A673 (cell line): ENCODE results near the gene FRK. TPM values are rescaled to one million over a fixed set of nuclear protein-coding genes. Genes with fewer than 3 reads are reported as not detected.

ENCODE experiments used
- BruUV-seq: library from RNA; stranded (reverse); fragments of 400-500 nt; replicated peaks from 2 replicates; lab custom pipeline; 2021; lab: Mats Ljungman, UMichigan
- CTCF ChIA-PET: fragments of 300-600 bp; sonication (Branson Sonifier 250); formaldehyde crosslinking; loops from one replicate; lab custom pipeline; 2022; ENCODE audit warnings: antibody characterized with exemption; lab: Charles Lee
- POLR2A ChIA-PET: fragments of 300-600 bp; sonication (Branson Sonifier 250); formaldehyde crosslinking; loops from one replicate; lab custom pipeline; 2022; ENCODE audit warnings: antibody characterized with exemption; ENCODE audit not compliant: low non-redundant PET; lab: Charles Lee
- DNase-seq: peaks from one replicate; pipeline ENCODE4 v3.0.0-alpha.2; 2015; ENCODE audit warnings: low spot score
- H3K27ac ChIP-seq: fragments of 200-600 bp; sonication (generic); 2 replicates; pipeline ENCODE4 v1.5.1; 2016; ENCODE audit warnings: mixed run types, low read depth, mild to moderate bottlenecking, mixed read lengths, antibody characterized with exemption, low read length; ENCODE audit not compliant: poor library complexity, severe bottlenecking
- H3K27me3 ChIP-seq: fragments of 200-600 bp; sonication (generic); replicated peaks from 2 replicates; pipeline ENCODE4 v1.6.1; 2017; ENCODE audit warnings: mixed run types, low read depth, mild to moderate bottlenecking, mixed read lengths, antibody characterized with exemption, low read length; ENCODE audit not compliant: insufficient read depth, poor library complexity
- H3K36me3 ChIP-seq: fragments of 200-600 bp; sonication (generic); 2 replicates; pipeline ENCODE4 v1.6.1; 2016; ENCODE audit warnings: mixed run types, mild to moderate bottlenecking, mixed read lengths, antibody characterized with exemption, low read length; ENCODE audit not compliant: insufficient read depth, poor library complexity, severe bottlenecking
- H3K4me1 ChIP-seq: fragments of 200-600 bp; sonication (generic); 2 replicates; pipeline ENCODE4 v1.6.1; 2017; ENCODE audit warnings: mixed run types, mild to moderate bottlenecking, mixed read lengths, antibody characterized with exemption, low read length; ENCODE audit not compliant: insufficient read depth, poor library complexity, severe bottlenecking
- H3K4me3 ChIP-seq: fragments of 200-600 bp; sonication (generic); 2 replicates; pipeline ENCODE4 v1.5.1; 2016; ENCODE audit warnings: low read depth, mixed run types, mild to moderate bottlenecking, mixed read lengths, low read length; ENCODE audit not compliant: poor library complexity, severe bottlenecking
- H3K9me3 ChIP-seq: fragments of 200-600 bp; sonication (generic); 2 replicates; pipeline ENCODE4 v1.6.1; 2016; ENCODE audit warnings: mixed run types, low read depth, mild to moderate bottlenecking, mixed read lengths, antibody characterized with exemption, low read length; ENCODE audit not compliant: poor library complexity, severe bottlenecking
- EZH2 ChIP-seq: fragments of 200-600 bp; sonication (generic); IDR thresholded peaks from 2 replicates; pipeline ENCODE4 v1.6.1; 2017; ENCODE audit warnings: borderline replicate concordance, low read depth, mild to moderate bottlenecking, mixed read lengths, antibody characterized with exemption, low read length; ENCODE audit not compliant: poor library complexity, severe bottlenecking
- intact Hi-C: fragments of 100-400 bp; cut with micrococcal nuclease; formaldehyde crosslinking; loops from one replicate; pipeline ENCODE4 v1.10.0; 2022; ENCODE audit not compliant: unreplicated experiment
- total RNA-seq: library from RNA; stranded (reverse); gene quantifications from 2 replicates; pipeline ENCODE4 v1.2.3, GENCODE V29; 2021
- TF ChIP-seq, protein P1 (sequence below): fragments of 300-800, 200-600 bp; sonication (generic); conservative IDR thresholded peaks from 2 replicates; pipeline ENCODE4 v1.5.1; 2017; ENCODE audit warnings: low read depth, mild to moderate bottlenecking, antibody characterized with exemption, low read length, moderate library complexity, mixed read lengths

The FRK gene
- total RNA-seq, 1 experiment from 2014 or later = 12.3 TPM

DNA sequence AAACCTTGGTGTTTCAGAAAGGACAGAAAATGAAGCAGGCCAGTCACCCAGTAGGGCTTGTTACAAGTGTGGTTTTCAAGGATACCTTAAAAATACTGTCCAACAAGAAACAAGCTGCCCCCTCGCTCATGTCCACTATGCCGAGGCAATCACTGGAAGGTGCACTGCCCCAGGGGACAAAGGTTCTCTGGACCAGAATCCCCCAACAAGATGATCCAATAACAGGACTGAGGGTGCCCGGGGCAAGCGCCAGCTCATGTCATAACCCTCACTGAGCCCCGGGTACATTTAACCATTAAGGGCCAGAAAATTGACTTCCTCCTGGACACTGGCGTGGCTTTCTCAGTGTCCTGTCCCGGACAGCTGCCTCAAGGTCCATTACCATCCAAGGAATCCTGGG lies 33.4 kb upstream of the FRK start:
- no TSS peak for BruUV-seq
- TF ChIP-seq EZH2 = no peak
- TF ChIP-seq, protein P1, sequence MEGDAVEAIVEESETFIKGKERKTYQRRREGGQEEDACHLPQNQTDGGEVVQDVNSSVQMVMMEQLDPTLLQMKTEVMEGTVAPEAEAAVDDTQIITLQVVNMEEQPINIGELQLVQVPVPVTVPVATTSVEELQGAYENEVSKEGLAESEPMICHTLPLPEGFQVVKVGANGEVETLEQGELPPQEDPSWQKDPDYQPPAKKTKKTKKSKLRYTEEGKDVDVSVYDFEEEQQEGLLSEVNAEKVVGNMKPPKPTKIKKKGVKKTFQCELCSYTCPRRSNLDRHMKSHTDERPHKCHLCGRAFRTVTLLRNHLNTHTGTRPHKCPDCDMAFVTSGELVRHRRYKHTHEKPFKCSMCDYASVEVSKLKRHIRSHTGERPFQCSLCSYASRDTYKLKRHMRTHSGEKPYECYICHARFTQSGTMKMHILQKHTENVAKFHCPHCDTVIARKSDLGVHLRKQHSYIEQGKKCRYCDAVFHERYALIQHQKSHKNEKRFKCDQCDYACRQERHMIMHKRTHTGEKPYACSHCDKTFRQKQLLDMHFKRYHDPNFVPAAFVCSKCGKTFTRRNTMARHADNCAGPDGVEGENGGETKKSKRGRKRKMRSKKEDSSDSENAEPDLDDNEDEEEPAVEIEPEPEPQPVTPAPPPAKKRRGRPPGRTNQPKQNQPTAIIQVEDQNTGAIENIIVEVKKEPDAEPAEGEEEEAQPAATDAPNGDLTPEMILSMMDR = no peak
- no peaks in the 10 kb centered on the region for H3K27me3 ChIP-seq
- no peaks in the 10 kb centered on the region for H3K4me1 ChIP-seq
- no peak overlapping the region for H3K27ac ChIP-seq
- no peaks in the 10 kb centered on the region for H3K36me3 ChIP-seq
- intact Hi-C loops = no loop called here
- DNase-seq = no peak
- H3K9me3 ChIP-seq = peaks cover 16% of the 10 kb centered on the region
- ChIA-PET CTCF (no interaction called here), POLR2A (no interaction called here)
- H3K4me3 ChIP-seq = no peak overlapping the region

DNA sequence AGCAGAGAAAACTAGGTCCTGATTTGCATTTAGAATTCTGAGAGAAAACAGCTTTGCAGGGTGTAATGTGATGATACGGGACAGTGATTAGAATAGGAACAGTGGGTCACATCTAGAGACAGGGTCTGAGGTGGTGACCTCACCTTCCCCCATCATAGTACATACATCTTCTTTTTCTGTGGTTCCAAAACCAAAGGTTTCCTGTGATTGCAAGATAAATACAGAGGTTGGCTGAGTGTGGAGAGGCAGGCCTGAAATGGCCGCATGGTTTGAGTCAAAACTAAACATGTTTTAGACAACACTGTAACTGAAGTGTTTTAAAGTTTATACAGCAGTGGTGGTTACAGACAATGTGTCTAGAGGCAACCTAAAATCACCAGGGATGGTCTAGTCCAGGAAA lies 29.6 kb upstream of the FRK start:
- Histone ChIP-seq H3K4me1 (no peaks in the 10 kb centered on the region), H3K9me3 (no peaks in the 10 kb centered on the region), H3K4me3 (no peak overlapping the region), H3K27ac (no peak overlapping the region), H3K36me3 (no peaks in the 10 kb centered on the region), H3K27me3 (no peaks in the 10 kb centered on the region)
- no TSS peak for BruUV-seq
- no peak for DNase-seq
- TF ChIP-seq, protein P1 = no peak
- no peak for TF ChIP-seq EZH2
- intact Hi-C loops = no loop called here
- ChIA-PET POLR2A (no interaction called here), CTCF (no interaction called here)

DNA sequence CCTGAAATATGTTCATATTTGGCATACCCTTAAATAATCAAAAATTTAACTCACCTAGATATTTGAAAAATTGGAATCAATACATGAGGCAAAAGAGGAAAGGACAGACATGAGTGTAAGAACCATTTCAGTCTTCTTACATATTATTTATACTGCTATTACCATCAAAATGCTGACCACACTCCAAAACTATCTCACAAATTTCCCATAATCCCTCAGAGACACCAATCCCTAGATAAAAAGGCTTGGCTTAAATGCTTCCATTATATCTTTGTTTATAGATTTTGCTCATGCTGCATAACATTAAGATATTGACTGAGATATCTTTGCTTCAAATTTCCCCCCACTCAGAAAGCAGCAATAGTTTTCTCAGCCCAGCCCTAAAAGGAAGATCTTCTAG lies 28.3 kb upstream of the FRK start:
- Histone ChIP-seq H3K36me3 (no peaks in the 10 kb centered on the region), H3K4me3 (no peak overlapping the region), H3K27me3 (no peaks in the 10 kb centered on the region), H3K4me1 (no peaks in the 10 kb centered on the region), H3K27ac (no peak overlapping the region), H3K9me3 (no peaks in the 10 kb centered on the region)
- CTCF ChIA-PET = no interaction called here
- no TSS peak for BruUV-seq
- POLR2A ChIA-PET = no interaction called here
- TF ChIP-seq, protein P1 = no peak
- no peak for TF ChIP-seq EZH2
- intact Hi-C loops = no loop called here
- no peak for DNase-seq
